ELR (cell line): ENCODE measurements around the gene PLB1.
A peak's percentile ranks its signal among the peaks of the same experiment; 100 is the strongest.
"Not testable (repeated sequence)": the region's sequence is repeated elsewhere in the genome, so short reads cannot be mapped to it uniquely, and the experiment has no call there.

ENCODE experiments used
- DNase-seq: peaks from one replicate; pipeline ENCODE4 v3.0.0-alpha.2; 2015; ENCODE audit warnings: low read depth

The PLB1 gene

DNA sequence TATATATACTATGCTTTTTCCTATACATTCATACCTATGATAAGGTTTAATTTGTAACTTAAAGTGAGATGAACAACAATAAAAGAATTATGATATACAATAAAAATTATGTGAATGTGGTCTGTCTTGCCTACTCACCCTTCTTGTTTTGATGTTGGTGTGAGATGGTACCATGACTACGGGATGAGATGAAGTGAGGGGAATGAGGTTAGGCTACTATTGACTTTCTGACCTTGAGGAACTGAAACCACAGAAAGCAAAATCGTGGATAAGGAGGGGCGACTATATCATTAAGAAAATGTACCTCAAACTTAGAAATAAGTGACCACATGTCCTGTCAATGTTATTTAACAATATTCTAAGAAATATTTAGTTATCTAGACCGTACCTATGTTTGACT, 151.8 kb downstream of the PLB1 start:
- DNase-seq = no peak

DNA sequence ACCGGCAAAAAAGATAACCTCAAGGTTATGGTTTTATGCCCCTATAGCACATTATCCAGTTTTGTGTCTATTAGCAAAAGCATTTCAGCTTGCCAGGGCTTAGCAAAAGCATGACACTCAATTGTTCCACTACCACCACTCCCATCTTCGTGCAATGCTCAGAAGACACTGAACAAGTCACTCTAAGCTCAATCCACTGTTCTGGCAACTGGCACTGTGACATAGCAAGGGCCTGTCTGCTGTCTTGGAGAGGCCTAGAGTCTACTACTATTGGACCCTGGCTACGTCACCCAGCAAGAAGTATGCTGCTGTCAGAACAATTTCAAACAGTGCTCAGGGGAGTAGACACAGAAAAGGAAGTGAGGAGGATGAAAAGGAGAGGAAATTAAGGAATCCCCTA, 152.3 kb downstream of the PLB1 start:
- no peak for DNase-seq

DNA sequence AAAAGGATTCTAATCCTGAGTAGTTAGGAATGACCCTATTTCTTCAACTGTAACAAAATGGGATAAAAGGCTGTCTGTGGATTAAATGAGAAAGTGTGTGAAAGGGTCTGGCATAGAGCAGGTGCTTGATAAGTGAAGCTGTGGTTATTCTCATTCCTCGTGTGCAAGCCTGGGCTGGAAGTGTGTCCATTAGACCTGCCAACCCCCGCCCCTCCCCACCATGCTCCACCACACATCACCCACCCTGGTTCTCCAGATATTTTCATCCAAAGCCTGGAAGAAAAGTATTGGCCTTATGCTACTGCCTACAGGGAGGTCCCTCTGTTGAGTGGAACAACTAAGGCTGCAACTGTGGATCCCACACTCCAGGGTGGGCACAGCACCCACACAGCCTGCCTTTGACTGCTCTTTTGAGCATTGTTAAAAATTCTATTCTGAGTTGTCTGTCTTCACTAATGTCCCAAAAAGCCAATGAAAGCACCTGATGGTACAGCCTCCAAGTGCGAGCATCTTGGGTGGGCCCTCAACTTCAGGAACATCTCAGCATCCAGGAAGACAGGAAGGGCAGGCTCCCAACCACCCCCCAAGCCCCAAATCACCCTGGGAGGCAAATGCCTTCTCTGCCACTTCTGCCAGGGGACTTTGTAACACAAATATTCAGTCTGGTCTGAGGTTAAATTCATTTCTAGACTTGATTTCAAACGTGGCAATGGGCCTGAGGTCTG, 153.0 kb downstream of the PLB1 start:
- DNase-seq = no peak

DNA sequence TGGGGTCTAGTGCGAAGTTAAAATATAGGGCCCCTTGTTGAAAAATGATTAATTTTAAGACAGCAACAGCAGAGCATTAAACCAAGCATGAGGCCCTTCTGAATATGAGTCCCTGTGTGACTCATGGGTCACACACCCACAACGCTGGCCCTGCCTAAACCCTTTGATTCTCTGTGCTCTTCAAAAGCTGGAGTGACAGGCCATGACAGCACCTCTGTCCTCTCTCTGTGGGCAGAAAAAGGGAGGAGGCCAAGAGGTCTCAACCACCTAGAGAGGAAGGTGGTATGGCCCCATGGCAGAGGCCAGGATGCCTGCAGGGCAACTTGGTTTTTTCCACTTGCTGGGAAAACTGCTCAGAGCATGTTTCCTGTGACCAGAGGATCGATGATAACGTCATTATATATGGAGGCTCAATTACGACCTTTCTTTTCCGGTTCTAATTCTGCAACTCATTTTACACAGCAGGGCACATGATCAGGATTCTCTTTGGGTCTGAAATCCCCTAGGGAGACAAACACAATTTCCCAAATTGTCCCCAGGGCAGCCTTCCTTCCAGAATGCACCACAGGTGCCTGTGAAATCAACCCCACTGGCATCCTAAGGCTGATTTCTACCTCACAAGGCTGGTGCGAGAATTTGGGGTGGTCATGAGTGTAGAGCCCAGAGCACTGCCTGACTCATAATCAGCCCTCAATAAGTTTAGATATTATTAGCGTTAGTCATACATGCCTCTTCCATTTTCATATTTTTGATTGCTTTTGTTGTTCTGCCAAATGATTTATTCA, 153.8 kb downstream of the PLB1 start:
- peak; percentile 75 for DNase-seq

DNA sequence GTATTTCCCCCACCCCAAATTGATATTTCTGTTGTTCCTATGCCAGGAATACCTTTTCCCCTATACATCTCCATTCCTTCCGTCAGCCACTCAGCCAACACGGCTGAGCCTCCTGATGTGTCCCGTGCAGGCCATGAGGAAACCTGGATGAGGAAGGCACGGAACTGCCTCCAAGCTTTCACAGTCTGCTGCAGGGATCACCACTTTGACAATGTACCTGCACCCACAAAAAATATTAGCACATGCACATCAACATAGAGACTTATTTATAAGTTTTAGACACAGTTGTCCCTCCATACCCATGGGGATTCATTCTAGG, 154.4 kb downstream of the PLB1 start:
- no peak for DNase-seq

DNA sequence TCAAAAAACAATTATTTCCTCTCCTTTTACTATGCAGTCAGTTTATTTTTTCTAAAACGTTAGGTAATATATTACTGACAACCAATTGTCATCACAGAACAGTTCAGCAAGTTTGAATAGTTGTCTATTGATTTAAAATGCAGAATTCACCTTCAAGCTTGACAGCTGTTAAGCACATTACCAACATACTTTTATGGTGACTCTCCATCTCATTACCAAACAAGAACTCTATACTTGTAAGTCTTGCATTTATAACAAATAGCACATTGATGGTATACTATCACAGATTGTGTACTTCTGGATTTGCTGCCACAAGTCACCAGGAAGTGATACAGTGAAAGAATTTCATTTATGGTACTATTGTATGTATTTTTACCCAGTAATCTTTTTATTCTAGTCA, 156.4 kb downstream of the PLB1 start:
- peak; percentile 47 for DNase-seq

DNA sequence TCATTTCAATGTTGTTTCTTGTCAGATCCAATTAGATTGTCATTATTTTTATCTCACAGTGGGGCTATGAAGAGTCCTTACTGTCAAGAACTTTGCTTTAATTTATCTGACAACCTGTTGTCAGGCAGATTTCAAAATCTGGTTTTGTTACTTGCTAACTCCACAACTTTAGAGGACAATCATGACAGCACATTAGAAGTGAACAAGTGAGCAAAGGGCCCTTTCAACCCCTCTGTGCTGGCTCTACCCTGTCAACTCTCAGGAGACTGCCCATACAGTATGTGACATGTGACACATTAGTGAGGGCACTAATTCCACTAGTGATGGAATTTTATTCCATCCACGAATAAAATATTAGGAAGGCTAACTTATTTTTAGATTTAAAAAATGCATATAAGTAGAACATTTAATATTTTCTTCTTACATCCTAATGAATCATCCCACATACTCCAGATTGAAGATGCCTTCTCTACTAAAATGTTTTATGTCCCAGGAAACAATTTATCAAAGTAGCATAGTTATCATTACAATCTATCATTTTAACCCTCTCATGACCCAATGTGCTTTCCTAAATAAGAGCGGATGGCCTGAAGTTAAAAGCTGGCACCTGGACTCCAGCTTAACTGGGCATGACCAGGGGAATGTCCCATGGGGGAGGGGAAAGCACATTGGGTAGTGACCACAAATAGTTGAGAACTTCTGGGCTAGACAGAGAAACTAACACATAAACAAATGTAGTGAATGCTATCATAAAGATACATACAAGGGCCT, 158.2 kb downstream of the PLB1 start:
- no peak for DNase-seq

DNA sequence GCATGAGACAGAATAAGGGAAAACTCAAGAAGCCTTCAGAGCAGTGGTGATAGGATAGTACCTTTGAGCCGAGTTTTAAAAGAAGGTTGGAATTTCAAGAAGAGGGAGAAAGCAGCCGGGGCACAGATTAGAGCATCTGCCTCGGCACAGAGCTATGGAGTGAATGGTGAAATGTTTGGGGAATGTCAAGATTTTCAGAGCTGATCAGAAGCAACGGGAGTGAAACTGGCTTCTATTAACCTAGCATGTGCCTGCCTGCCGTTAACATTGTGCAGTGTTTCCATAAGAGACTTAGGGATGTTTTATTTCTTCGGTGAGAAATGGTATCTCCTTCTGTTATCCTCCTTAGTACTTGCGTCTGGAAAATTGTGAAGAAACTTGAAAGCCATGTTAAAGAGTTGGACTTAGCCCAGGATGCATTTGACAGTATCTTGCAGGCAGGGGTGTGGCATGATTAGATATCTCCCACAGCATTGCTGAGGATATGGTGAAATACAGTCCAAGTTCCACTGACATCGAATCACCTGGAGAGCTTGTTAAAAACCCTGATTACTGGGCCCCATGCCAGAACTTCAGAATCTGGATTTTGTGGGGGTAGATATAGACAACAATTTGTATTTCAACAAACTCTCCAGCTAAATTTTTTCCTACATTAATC, 158.9 kb downstream of the PLB1 start:
- DNase-seq = no peak

DNA sequence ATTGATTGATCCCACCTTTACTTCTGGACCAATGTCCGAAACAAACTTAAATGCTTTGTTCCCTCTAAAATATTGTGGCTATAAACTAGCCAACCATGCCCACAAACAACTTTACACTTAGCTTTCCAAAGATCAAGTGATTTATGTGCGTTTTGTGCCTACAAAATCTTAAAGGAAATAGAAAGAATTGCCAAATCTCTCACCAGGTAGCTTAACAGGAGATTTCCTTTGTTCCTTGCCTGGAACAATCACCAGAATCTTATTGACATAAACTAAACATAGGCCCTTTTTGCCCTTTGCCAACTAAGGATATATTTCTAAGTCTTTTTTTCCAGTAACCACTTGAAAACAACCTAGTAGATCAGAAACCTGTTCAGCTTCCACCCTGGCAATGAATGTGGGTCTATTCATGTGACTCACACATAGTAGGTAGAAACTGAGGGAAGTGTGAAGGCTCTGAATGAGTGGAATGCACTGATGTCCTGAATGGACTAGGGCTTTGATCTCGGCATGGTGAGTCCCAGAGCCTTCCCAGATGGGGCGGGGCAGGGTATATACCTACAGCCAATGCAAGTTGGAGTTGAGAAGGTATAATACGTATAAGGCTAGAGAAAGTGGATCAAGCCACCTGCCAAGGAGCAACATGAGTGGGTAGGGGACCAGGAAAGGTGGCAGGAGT, 161.2 kb downstream of the PLB1 start:
- DNase-seq = no peak

DNA sequence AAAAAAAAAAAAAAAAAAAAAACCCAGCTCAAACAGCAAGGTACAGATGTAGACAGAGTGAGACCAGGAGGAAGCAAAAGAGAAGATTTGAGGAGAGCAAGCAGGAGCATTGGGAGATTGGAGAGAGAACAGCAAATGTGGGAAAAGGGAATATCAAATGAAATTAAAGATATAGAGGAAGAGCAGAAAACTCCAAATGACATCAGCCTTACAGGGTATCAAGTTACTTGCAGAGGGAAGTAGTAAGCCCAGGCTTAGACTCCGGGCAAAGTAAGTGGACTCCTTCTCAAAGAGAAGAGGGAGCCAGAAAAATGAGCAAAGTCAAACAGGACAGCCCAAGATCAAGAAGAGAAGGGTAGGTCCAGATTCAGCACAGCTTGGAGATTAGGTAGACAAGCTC, 162.5 kb downstream of the PLB1 start:
- DNase-seq = peak; percentile 46

DNA sequence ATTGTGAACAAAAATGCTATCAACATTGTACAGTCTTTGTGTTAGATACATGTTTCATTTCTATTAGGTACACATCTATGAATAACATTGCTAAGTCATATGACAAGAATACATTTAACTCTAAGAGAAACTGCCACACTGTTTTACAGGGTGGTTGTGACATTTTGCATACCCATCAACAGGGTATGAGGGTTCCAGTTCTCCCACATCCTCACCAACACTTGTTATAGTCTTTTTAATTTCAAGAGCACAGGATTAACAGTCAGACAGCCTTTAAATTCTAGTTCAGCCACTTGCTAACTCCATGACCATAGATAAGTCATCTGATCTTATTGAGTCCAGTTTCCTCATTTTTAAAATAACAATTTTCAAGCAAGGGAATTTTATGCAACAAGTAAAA, 163.3 kb downstream of the PLB1 start:
- DNase-seq = no peak

DNA sequence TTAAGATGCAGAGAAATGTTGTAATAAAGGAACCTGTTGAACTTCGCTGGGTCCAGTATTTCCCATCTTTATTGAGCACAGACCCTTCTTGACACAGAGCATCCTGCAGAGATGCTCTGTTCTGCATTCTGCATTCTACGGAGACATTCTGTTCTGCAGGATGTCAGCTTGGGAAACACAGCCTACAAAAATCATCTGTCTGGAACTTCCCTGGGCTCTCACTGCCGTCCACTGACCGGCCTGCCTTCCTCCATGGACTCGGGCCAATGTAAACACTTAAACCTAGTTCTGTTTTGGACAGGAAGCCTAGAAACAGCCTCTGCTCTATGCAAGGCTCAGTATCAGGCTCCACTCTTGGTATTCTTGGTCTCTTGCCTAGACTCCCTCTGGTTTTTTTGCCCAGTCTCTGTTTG, 165.7 kb downstream of the PLB1 start:
- peak; percentile 64 for DNase-seq

DNA sequence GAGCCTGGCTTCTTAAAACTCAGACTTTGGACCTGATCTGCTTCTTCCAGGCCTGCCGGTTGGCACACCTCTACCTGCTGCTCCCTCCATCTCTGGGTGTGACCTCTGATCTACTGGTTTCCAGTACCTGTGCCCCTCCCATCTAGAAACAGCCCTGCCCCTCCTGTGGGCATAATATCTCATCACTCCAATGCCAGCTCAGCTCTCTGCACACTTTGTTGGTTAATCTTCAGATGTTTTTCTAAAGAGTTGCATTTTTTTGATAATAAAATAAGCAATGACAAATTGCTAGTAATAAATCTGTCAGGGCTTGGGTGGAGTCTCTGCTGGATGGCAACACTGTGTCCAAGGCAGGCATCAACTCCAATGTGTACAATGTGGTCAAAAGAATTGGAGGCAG, 166.2 kb downstream of the PLB1 start:
- DNase-seq = peak; percentile 30

DNA sequence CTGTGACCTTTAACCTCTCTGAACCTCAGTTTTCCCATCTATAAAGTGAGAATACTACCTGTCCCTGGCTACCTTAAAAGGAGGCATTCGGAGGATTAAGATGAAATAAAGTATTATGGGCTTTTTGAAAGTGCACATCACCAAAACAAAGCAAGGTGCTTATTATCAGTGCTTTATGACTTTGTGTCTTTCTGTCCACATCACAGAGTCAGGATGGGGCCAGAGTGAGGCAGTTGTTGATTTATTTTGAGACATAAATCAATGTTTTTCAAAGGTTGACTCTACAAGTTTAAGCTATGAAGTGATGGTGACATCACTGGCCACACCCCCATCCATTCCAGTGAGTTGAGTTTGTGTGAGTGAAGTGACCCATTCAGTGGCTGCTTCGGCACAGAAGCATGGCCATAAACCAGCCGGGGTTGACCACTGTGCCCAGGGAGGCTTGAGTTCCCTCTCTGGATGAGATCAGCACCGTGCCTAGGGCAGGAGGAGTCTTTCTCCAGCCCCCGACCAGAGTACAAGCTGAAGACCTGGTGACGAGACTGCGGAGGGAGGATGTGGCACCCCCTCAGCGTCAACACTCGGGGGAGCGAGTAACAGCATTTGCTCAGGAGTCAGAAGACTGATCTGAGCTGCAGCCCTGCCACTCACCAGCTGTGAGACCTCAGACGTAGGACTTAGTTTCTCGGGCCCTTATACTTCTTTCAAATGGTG, 166.8 kb downstream of the PLB1 start:
- peak; percentile 61 for DNase-seq

DNA sequence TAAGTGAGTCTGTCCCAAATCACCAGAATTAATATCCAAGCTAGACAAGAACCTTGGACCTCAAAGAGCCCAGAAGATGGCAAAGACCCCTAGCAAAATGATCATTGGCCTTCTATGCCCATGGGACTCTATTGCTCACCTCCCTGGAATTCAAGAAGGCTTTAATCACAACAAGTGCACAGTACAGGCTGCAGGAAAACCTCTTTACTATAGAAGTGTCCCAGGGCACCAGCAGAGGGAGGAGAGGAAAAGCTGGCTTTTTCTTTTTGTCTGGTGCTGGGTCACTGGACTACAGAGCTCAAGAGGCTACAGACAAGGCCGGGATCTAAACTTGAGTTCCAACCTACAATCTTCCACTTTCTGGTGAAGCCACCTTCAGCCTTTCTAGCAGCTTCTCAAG, 167.5 kb downstream of the PLB1 start:
- peak; percentile 71 for DNase-seq

DNA sequence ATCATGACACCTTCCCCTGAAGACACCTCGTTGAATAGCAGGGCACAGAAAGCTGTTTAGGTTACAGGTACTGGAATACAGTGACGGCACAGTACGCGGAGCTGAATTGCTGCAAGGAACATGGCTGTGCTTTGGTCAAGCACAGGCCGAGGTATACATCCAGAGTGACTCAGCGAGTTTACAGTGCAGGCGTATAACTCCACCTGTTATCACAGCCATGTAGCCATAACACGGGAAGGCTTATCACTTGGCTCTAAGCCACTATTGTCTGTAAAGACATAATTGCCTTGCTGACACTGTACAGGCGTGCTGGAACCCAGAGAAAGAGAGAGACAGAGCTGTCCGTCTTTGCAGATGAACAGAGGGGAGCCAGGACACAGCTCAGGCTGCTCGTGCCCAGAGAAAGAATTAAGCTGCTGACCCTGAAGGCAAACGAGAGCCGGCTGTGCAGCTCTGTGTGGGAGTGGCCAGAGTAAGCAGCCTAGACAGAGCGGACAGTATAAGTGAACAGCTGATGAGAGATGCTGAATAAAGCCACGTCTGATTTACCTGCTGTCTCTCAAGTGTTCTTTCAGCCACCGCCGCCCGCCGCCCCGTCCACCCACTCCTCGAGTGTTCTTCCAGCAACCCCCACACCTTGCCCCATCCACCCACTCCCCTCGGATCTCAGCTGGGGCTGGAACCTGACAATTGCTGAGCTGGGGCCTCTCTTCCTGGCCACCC, 168.4 kb downstream of the PLB1 start:
- no peak for DNase-seq

DNA sequence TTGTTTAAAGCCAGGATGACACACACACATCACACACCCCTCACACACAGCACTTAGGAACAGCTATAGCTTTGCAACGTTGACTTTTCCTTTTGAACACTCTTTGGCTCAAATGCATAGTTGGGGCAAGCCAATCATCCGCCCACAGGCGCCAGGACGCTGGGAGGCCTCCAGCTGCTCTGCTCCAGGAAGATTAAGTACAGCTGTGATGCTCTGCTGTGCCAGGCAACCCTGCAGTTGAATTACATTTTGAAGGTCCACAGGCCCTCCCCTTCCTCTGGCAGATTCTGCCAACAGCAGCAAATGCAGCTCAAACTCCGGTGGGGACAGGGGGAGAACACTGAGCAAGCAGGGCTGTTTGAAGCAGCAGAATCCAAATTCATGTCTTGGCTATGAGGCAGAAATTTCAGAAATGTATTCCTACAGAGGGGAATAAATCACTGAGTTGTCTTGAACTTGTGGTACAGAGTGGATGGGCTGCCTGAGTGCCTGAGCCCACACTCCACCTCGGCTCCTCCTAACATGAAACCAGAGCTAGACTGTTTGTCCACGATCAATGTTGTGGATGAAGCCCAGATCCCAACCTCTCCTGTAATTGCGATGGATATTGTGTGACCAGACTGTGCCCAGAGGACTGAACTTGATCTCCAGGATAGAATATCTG, 169.3 kb downstream of the PLB1 start:
- no peak for DNase-seq

DNA sequence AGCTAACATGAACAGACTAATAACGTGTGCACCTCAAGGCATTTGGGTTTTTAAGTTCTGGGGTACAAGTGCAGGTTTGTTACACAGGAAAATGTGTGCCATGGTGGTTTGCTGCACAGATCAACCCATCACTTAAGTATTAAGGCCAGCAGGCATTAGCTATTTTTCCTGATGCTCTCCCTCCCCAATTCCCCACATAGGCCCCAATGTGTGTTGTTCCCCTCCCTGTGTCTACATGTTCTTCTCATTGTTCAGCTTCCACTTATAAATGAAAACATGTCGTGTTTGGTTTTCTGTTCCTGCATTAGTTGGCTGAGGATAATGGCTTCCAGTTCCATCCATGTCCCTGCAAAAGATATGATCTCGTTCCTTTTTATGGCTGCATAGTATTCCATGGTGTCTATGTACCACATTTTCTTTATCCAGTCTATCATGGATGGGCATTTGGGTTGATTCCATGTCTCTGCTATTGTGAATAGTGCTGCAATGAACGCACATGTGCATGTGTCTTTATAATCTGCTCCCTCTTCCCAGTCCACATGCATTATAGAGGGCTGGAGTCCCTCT, 170.0 kb downstream of the PLB1 start:
- not testable (repeated sequence) for DNase-seq

DNA sequence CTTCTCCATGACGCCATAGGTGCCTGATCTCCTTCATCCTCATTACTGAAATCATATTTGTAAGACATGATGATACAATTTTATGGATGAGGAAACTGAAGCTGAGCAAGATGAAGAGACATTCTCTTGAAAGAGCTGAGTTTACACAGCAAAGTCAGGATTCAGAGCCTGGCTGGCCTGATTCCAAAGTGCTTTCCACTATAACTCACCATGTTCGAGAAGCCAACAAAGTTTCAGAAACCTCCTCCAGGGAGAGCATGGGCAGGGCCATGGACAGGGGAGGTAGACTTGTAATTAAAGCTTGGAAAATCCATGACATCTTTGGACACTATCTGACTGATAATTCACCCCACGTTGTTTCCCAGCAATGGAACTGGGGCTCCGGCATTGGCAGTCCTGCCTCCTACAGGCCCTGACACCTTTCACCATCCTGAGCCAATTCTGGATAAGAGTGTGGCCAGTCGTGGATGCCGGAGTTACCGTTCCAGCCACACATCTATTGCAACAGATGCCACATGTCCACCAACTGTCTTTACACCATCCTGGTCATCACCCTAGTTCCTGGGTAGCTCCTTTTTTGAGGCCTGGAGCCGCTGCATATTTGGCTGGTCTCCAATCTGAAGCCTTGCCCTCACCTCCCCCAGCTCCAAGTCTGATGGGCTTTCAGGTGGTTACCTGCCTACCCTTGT, 170.8 kb downstream of the PLB1 start:
- DNase-seq = no peak
